Erythroblast (primary cell): ENCODE data around the gene RETREG2.

ENCODE experiments used
- DNase-seq, 2 experiments: peaks; one replicate each; lab custom pipeline; 2025; lab: John Stamatoyannopoulos, UW
- GATA1 ChIP-seq: IDR thresholded peaks from 2 replicates; pipeline ENCODE4 v1.6.1; 2011; ENCODE audit warnings: low read depth, mild to moderate bottlenecking, control low read depth, low read length, moderate library complexity
- POLR2A ChIP-seq: IDR thresholded peaks from 2 replicates; pipeline ENCODE4 v1.6.1; 2011; ENCODE audit warnings: mild to moderate bottlenecking, low read length

The RETREG2 gene, protein sequence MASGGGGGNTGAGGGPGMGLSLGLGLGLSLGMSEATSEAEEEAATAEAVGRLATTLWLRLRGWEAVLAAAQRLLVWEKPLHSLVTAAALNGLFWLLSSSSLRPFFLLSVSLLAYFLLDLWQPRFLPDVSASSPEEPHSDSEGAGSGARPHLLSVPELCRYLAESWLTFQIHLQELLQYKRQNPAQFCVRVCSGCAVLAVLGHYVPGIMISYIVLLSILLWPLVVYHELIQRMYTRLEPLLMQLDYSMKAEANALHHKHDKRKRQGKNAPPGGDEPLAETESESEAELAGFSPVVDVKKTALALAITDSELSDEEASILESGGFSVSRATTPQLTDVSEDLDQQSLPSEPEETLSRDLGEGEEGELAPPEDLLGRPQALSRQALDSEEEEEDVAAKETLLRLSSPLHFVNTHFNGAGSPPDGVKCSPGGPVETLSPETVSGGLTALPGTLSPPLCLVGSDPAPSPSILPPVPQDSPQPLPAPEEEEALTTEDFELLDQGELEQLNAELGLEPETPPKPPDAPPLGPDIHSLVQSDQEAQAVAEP

DNA sequence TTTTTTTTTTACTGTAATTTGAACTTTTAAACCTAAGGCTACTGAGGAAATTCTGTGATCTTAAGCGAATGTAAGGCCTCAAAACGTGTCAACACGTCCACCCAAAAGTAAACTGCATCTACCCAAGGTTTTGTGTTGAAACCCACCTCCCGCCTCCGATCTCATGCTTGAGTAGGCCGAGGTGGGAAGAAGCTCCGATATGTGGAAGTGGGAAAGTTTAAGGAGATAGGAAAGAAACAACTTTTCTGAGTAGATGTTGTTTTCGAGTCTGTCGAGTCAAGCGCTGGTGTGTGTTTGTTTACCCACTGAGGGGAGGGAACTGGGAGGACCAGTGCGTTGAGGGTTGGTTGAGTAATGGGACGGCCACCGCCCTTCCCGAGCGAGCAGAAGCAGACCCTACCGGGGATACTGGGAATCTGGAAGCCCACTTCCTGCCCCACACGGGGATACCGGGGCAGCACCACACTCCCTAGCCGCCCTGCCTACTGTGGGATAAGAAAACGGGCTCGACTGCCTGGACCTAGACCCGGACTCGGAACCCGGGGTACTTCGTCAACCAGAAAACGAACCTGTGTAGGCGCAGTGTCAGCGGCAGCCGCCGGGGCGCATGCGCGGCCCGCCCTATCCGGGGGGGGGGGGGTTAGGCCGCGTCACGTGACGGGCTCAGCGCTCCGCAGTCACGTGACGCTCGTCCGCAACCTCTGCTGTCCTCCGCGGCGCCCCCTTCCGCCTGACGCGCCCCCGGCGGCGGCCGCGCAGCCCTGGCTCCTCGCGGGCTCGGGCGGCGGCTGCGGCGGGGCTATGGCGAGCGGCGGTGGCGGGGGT, at the start of gene RETREG2:
Gene RETREG2, plus strand, starts transcription at position 724 of the 825 bp plus-strand sequence. Its CDS starts 78 bp downstream, at position 802.
- TF ChIP-seq POLR2A (peak; percentile 97), GATA1 (no peak)
- DNase-seq, result peak; percentile 97 to 98

DNA sequence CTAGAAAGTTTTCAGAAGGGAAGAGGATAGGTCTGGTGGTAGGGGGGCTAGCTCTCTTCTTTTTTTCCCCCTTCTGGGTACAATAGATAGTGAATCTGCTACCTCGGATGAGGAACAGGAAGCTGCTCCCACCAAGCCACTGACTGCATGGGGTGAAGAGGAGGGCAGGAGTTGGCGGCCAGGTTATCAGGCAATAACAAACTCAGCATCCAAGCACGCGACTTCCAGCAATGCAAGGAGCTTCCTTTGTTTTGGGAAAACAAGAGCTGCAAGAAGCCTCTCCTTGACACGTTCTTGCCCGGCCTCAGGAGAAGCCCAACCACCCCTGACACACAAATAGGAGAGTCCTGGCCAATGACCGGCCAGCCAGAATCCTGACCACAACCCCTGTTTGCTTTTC, 49.7 kb upstream of the RETREG2 start:
- DNase-seq, result no peak
- TF ChIP-seq GATA1 (no peak), POLR2A (no peak)

DNA sequence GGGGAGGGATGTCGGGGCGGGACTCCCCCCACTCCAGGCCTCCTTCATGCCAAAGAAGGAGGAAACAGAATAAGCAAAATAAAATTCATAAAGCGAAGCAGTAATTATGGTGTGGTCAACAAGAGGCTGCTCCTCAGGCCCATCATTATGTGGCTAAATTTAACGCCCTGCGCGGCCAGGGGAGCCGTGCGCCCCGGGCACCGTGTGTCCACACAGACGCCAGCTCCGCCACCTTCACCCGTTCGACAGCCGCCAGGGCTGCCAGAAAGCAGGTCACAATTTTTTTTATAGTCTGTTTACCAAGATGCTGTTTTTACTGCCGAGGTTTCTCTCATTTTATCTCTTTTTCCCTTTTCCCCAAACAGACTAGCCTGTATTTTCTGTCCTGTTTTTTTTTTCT, 48.5 kb upstream of the RETREG2 start:
- TF ChIP-seq GATA1, result no peak
- TF ChIP-seq POLR2A, result no peak
- DNase-seq, result no peak

DNA sequence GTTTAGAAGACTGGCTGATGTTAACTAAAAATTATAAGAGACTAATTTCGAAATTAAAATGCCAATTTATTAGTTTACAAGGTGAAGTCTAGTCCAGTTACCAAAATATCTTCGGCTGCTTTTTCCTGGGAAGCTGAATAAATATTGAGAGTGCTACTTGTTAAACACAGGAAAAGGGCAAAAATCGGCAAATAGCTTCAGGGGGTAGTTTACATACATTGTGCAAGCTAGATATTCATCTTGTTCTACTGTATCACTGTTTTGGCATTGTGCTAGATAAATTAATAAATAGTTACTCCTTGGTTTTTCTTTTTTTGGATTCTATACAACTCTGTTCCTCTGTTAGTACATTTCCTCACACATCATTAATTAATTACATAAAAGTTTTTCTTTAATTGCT, 46.7 kb upstream of the RETREG2 start:
- DNase-seq, result no peak
- TF ChIP-seq GATA1, result no peak
- TF ChIP-seq POLR2A, result no peak

DNA sequence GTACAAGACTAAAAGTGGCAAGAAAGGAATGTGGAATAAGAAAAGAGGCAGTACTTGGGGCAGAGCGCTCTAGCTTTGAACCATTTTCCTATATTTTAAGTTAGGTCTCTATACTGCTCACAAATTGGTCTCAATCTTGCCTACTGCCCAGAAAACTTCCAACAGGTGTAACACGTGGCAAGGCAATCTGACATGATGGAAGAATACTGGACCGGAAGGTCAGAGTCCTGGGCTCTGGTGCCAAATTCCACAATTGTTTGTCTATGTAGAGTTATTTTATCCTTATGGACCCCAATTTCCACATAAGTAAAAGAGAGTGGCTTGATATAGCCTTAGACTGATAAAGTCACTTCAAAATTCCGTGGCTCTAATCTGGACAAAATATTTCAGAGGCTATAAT, 46.3 kb upstream of the RETREG2 start:
- DNase-seq, result no peak
- TF ChIP-seq GATA1 (no peak), POLR2A (no peak)

- TF ChIP-seq GATA1, result no peak
- no peak for TF ChIP-seq POLR2A
- no peak for DNase-seq
Measured at GRCh38 chr2:219133976-219134375, 44.1 kb upstream of the RETREG2 start.

DNA sequence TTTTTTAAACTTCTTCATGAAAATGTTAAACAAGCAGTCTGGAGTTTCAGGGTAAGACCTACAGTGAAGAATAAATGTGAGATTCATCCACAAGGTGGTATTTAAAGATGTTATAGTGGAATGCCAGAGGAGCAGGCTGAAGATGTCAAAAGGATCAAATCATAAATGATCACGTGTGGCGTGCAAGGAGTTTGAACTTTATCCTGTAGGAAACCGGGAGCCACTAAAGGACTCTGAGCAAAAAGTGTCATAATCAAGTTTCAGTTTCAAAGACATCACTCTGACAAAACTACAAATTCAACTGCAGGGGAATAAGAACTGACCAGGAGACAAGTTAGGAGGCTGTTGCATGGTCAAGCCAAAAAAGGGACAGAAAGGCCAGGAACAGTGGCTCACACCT, 37.4 kb upstream of the RETREG2 start:
- DNase-seq, result no peak

GRCh38 chr2:219142329-219142728, 35.7 kb upstream of the RETREG2 start:
- no peak for DNase-seq
- TF ChIP-seq GATA1, result no peak
- no peak for TF ChIP-seq POLR2A

More for the DNA sequence above, 37.4 kb upstream of the RETREG2 start:
- TF ChIP-seq POLR2A, result no peak
- no peak for TF ChIP-seq GATA1

GRCh38 chr2:219149667-219150066, 28.4 kb upstream of the RETREG2 start:
- DNase-seq, result no peak
- no peak for TF ChIP-seq GATA1
- TF ChIP-seq POLR2A, result no peak

DNA sequence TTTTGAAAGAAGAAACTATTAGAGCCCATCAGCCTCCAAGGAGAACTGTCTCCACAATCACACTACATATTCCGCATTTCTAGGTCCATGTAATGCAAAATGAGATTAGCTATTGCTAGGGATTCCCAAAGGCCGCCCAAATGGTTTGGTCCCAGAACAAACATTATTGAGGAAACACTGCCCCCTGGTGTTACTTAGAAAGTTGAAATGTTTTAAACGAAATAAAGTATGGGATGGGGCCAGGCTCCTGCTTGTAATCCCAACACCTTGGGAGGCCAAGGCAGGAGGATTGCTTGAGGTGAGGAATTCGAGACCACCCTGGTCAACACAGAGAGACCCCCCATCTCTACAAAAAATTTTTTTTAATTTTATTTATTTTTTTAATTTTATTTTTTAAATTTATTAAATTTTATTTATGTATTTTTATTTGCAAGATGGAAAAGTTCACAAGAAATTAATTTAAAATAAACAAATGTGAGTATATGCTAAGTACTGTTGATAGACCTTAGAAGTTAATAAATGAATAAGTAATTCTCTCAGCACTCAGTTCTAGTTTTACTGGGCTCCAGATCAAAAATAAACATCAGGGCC, 22.9 kb upstream of the RETREG2 start:
- TF ChIP-seq POLR2A, result no peak
- TF ChIP-seq GATA1, result no peak
- DNase-seq, result peak; percentile 76 to 88

- no peak for TF ChIP-seq GATA1
- no peak for TF ChIP-seq POLR2A
- no peak for DNase-seq
Measured at GRCh38 chr2:219157396-219157795, 20.7 kb upstream of the RETREG2 start.

GRCh38 chr2:219158025-219158424, 20.1 kb upstream of the RETREG2 start:
- peak in 1 of 2 experiments; percentile 11 for DNase-seq
- TF ChIP-seq GATA1, result no peak
- no peak for TF ChIP-seq POLR2A

DNA sequence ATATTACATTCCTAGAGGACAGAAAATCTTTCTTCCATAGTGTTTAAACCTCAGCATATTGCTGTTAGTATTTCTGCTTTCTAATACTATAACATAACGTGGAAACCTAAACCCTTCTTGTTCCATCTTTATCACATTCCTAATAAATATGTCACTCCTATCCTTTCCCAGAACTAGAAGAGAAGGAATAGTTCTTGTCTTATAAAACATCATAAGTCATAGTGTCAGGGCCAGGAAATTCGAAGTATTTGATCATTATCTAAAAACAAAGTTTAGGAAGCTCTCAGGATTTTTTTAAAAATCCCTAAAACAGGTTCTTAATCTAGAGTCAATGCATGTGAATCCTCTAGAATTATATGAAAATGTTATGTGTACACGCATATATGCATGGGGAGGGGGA, 19.5 kb upstream of the RETREG2 start:
- TF ChIP-seq POLR2A, result no peak
- TF ChIP-seq GATA1, result no peak

DNA sequence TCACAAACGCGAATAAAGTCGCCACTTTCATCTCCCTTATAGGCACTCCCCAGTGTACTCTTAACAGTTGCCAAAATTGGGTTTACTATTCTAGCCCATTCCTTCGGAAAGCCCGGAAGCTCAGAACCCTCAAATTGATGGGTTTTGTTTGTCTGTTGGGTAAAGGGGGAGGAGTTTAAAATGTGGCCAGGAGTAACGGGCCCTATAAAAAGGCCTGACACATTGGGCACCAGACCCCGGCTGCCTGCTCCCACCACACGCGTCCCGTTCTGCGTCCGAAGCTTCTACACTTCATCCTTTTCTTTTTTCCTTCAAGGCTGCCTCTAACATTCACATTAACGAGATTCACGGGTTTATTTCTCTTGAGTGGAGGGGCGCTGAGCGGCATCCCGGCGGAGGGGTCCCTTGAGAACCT, 18.3 kb upstream of the RETREG2 start:
- TF ChIP-seq POLR2A (no peak), GATA1 (no peak)
- DNase-seq, result no peak

More for the DNA sequence above, 19.5 kb upstream of the RETREG2 start:
- DNase-seq, result no peak
